HG03342 (cell line): ENCODE results near the gene EEPD1.
A peak's percentile ranks its signal among the peaks of the same experiment; 100 is the strongest.
"Not testable (repeated sequence)": the region's sequence is repeated elsewhere in the genome, so short reads cannot be mapped to it uniquely, and the experiment has no call there.

ENCODE experiments used
- ATAC-seq: cut with Tn5 transposase; IDR thresholded peaks from one replicate; pipeline ENCODE4 v1.9.1; 2021; ENCODE audit warnings: mild to moderate bottlenecking, moderate library complexity; ENCODE audit not compliant: unreplicated experiment

EEPD1 gene

GRCh38 chr7:36128448-36129047, 24.5 kb upstream of the EEPD1 start:
- no peak for ATAC-seq

- ATAC-seq, result no peak
Measured at GRCh38 chr7:36129048-36129534, 24.0 kb upstream of the EEPD1 start.

GRCh38 chr7:36130236-36130945, 22.7 kb upstream of the EEPD1 start:
- ATAC-seq, result no peak

GRCh38 chr7:36131026-36131425, 22.0 kb upstream of the EEPD1 start:
- no peak for ATAC-seq

- ATAC-seq, result no peak
Measured at GRCh38 chr7:36131499-36131898, 21.6 kb upstream of the EEPD1 start.

- no peak for ATAC-seq
Measured at GRCh38 chr7:36132012-36132411, 21.0 kb upstream of the EEPD1 start.

GRCh38 chr7:36135700-36136099, 17.4 kb upstream of the EEPD1 start:
- no peak for ATAC-seq

GRCh38 chr7:36137258-36137657, 15.8 kb upstream of the EEPD1 start:
- ATAC-seq, result no peak

- no peak for ATAC-seq
Measured at GRCh38 chr7:36137754-36138153, 15.3 kb upstream of the EEPD1 start.

- no peak for ATAC-seq
Measured at GRCh38 chr7:36138209-36138608, 14.8 kb upstream of the EEPD1 start.

GRCh38 chr7:36141351-36141750, 11.7 kb upstream of the EEPD1 start:
- no peak for ATAC-seq

GRCh38 chr7:36141850-36142249, 11.2 kb upstream of the EEPD1 start:
- no peak for ATAC-seq

- ATAC-seq, result no peak
Measured at GRCh38 chr7:36144189-36144588, 8.9 kb upstream of the EEPD1 start.

- no peak for ATAC-seq
Measured at GRCh38 chr7:36145686-36146085, 7.4 kb upstream of the EEPD1 start.

GRCh38 chr7:36147361-36147760, 5.7 kb upstream of the EEPD1 start:
- ATAC-seq, result no peak

GRCh38 chr7:36148422-36149065, 4.5 kb upstream of the EEPD1 start:
- no peak for ATAC-seq

GRCh38 chr7:36149240-36149639, 3.8 kb upstream of the EEPD1 start:
- not testable (repeated sequence) for ATAC-seq

GRCh38 chr7:36149694-36150452, 3.2 kb upstream of the EEPD1 start:
- no peak for ATAC-seq

GRCh38 chr7:36151921-36152755, 916 bp upstream of the EEPD1 start:
- no peak for ATAC-seq

- peak; percentile 12 for ATAC-seq
Measured at GRCh38 chr7:36153571-36154097, 580 bp downstream of the EEPD1 start.
